ENCODE measurements around the gene C11orf98. TPM values are rescaled to one million over a fixed set of nuclear protein-coding genes. Genes with fewer than 3 reads are reported as not detected.
A peak's percentile ranks its signal among the peaks of the same experiment; 100 is the strongest.
"Not testable (repeated sequence)": the region's sequence is repeated elsewhere in the genome, so short reads cannot be mapped to it uniquely, and the experiment has no call there.

The C11orf98 gene
- total RNA-seq, 4 donors from 2014 or later = 12.5 to 53.7 (median 37.7) TPM

GRCh38 chr11:62656796-62657429, 8.1 kb downstream of the C11orf98 start:
- Histone ChIP-seq H3K9me3 (no peaks in the 10 kb centered on the region), H3K27ac (no peak overlapping the region), H3K4me1 (peaks cover 5 to 12% (median 8%) of the 10 kb centered on the region in 4 donors), H3K27me3 (no peaks in the 10 kb centered on the region), H3K36me3 (no peaks in the 10 kb centered on the region), H3K4me3 (no peak overlapping the region)
- intact Hi-C loops (cut with DNase I; ENCODE audit: low total_unique reads) (no loop called here), in situ Hi-C loops (cut with MboI; ENCODE audit: low pct_ligation_motif_present in 1 of 4, low pct_unique_long_range_greater_than_20kb in 1 of 4, low sequenced_read_pairs in 3 of 4) (no loop called here)
- DNase-seq = no peak
- TF ChIP-seq POLR2AphosphoS5 (IDR thresholded peaks at IDR 0.05) (no peak), CTCF (IDR thresholded peaks at IDR 0.05) (no peak), POLR2A (IDR thresholded peaks at IDR 0.05) (no peak), EP300 (IDR thresholded peaks at IDR 0.05; ENCODE audit: low read depth) (no peak)
- 67 to 71% methylated on average over 5 of the region's 5 CpGs for WGBS, 2 donors (ENCODE audit: low coverage in 1 of 2)

- Histone ChIP-seq H3K9me3 (no peaks in the 10 kb centered on the region), H3K27ac (no peak overlapping the region), H3K36me3 (peaks cover 0 to 5% (median 0%) of the 10 kb centered on the region in 4 donors), H3K27me3 (no peaks in the 10 kb centered on the region), H3K4me1 (peaks cover 9 to 19% (median 12%) of the 10 kb centered on the region in 4 donors), H3K4me3 (no peak overlapping the region)
- no peak for DNase-seq
- in situ Hi-C loops (cut with MboI; ENCODE audit: low pct_ligation_motif_present in 1 of 4, low pct_unique_long_range_greater_than_20kb in 1 of 4, low sequenced_read_pairs in 3 of 4) (no loop called here), intact Hi-C loops (cut with DNase I; ENCODE audit: low total_unique reads) (no loop called here)
- TF ChIP-seq POLR2A (IDR thresholded peaks at IDR 0.05) = no peak
- TF ChIP-seq EP300 (IDR thresholded peaks at IDR 0.05; ENCODE audit: low read depth) = no peak
- no peak for TF ChIP-seq CTCF (IDR thresholded peaks at IDR 0.05)
- no peak for TF ChIP-seq POLR2AphosphoS5 (IDR thresholded peaks at IDR 0.05)
- WGBS, 2 donors (ENCODE audit: low coverage in 1 of 2) = 79 to 87% methylated on average over 4 to 11 of the region's 11 CpGs
These were observed 10.7 kb downstream of the C11orf98 start for GRCh38 chr11:62654297-62654696.

GRCh38 chr11:62652161-62653006, 12.6 kb downstream of the C11orf98 start:
- intact Hi-C loops (cut with DNase I; ENCODE audit: low total_unique reads) (no loop called here), in situ Hi-C loops (cut with MboI; ENCODE audit: low pct_ligation_motif_present in 1 of 4, low pct_unique_long_range_greater_than_20kb in 1 of 4, low sequenced_read_pairs in 3 of 4) (no loop called here)
- DNase-seq = no peak
- Histone ChIP-seq H3K27ac (peak overlapping the region; percentile 92 to 97 (median 94)), H3K4me3 (peak overlapping the region; percentile 67 to 98 (median 80)), H3K4me1 (peaks cover 9 to 19% (median 12%) of the 10 kb centered on the region in 4 donors), H3K27me3 (no peaks in the 10 kb centered on the region), H3K9me3 (no peaks in the 10 kb centered on the region), H3K36me3 (peaks cover 0 to 5% (median 3%) of the 10 kb centered on the region in 4 donors)
- no peak for TF ChIP-seq POLR2A (IDR thresholded peaks at IDR 0.05)
- no peak for TF ChIP-seq EP300 (IDR thresholded peaks at IDR 0.05; ENCODE audit: low read depth)
- no peak for TF ChIP-seq POLR2AphosphoS5 (IDR thresholded peaks at IDR 0.05)
- TF ChIP-seq CTCF (IDR thresholded peaks at IDR 0.05) = no peak
- WGBS, 2 donors (ENCODE audit: low coverage in 1 of 2) = 39 to 50% methylated on average over 8 to 9 of the region's 16 CpGs

- H3K9me3 ChIP-seq; H3K4me3 ChIP-seq; H3K36me3 ChIP-seq; H3K27me3 ChIP-seq; H3K27ac ChIP-seq; intact Hi-C loops (cut with DNase I; ENCODE audit: low total_unique reads); DNase-seq; in situ Hi-C loops (cut with MboI; ENCODE audit: low pct_ligation_motif_present in 1 of 4, low pct_unique_long_range_greater_than_20kb in 1 of 4, low sequenced_read_pairs in 3 of 4): not testable (repeated sequence)
- peaks cover 16 to 31% (median 24%) of the 10 kb centered on the region in 4 donors for H3K4me1 ChIP-seq
- WGBS, 2 donors (ENCODE audit: low coverage in 1 of 2) = 88 to 95% methylated on average over 8 to 12 of the region's 12 CpGs
These were observed 14.7 kb downstream of the C11orf98 start for GRCh38 chr11:62650283-62650682.

All from transverse colon (tissue), 4 donors.